Endothelial cell of umbilical vein (primary cell): ENCODE results near the gene AUTS2. TPM values are rescaled to one million over a fixed set of nuclear protein-coding genes. Genes with fewer than 3 reads are reported as not detected.

ENCODE experiments used
- BruUV-seq: library from RNA; stranded (reverse); fragments of 400-500 nt; replicated peaks from 2 replicates; lab custom pipeline; 2021; lab: Mats Ljungman, UMichigan
- CTCF ChIA-PET: fragments of 300-600, 350-600 bp; sonication (Branson Sonifier 250); formaldehyde crosslinking; loops from one replicate; lab custom pipeline; 2021; ENCODE audit warnings: antibody characterized with exemption, inconsistent platforms; lab: Charles Lee
- POLR2A ChIA-PET: fragments of 300-600, 350-600 bp; sonication (Branson Sonifier 250); formaldehyde crosslinking; loops from one replicate; lab custom pipeline; 2021; ENCODE audit warnings: antibody characterized with exemption, inconsistent platforms; lab: Charles Lee
- DNase-seq: peaks from one replicate; pipeline ENCODE4 v3.0.0-alpha.2; 2011; ENCODE audit warnings: low read depth, low spot score
- FAIRE-seq: peaks from 2 replicates; lab custom pipeline; 2011; peaks lifted over from hg19 to GRCh38; lab: Jason Lieb, UNC
- H2AFZ ChIP-seq: 2 replicates; pipeline ENCODE4 v1.6.0; 2012; ENCODE audit warnings: low read depth, low read length, control low read depth, inconsistent platforms
- H3K27ac ChIP-seq: 2 replicates; pipeline ENCODE4 v1.5.1; 2011; ENCODE audit warnings: low read depth, mild to moderate bottlenecking, control low read depth, low read length, moderate library complexity; ENCODE audit not compliant: insufficient read depth
- H3K27me3 ChIP-seq, 2 experiments: 2 replicates each; pipeline versions ENCODE4 v1.6.0 to v1.6.1; 2011; ENCODE audit warnings: low read length in 2 of 2, mixed read lengths in 1 of 2; ENCODE audit not compliant: control insufficient read depth in 2 of 2, insufficient read depth in 2 of 2
- H3K36me3 ChIP-seq, 2 experiments: 2 replicates in 1 of 2; 3 replicates in 1 of 2; pipeline ENCODE4 v1.5.1; 2011; ENCODE audit warnings: low read length in 2 of 2, mild to moderate bottlenecking in 1 of 2, moderate library complexity in 1 of 2; ENCODE audit not compliant: control insufficient read depth in 2 of 2, insufficient read depth in 2 of 2; ENCODE audit errors: extremely low read depth in 1 of 2
- H3K4me1 ChIP-seq: 3 replicates; pipeline ENCODE4 v1.5.1; 2011; ENCODE audit warnings: mild to moderate bottlenecking, low read length; ENCODE audit not compliant: control insufficient read depth, insufficient read depth; ENCODE audit errors: extremely low read depth
- H3K4me2 ChIP-seq: 2 replicates; pipeline ENCODE4 v1.6.1; 2011; ENCODE audit warnings: low read length, control low read depth, mixed read lengths; ENCODE audit not compliant: insufficient read depth
- H3K4me3 ChIP-seq, 3 experiments: fragments of 200-600 bp in 1 of 3; sonication (generic), shearing (Covaris generic) in 1 of 3; replicated peaks in 1 of 3; 2 replicates each; pipeline ENCODE4 v1.5.1; 2011 to 2016; ENCODE audit warnings: control low read depth in 3 of 3, low read length in 3 of 3, mild to moderate bottlenecking in 2 of 3, inconsistent platforms in 1 of 3, low read depth in 1 of 3, moderate library complexity in 1 of 3; ENCODE audit not compliant: insufficient read depth in 1 of 3
- H3K79me2 ChIP-seq: 2 replicates; pipeline ENCODE4 v1.6.0; 2012; ENCODE audit warnings: low read length, inconsistent platforms; ENCODE audit not compliant: control insufficient read depth, insufficient read depth
- H3K9ac ChIP-seq: replicated peaks from 2 replicates; pipeline ENCODE3; 2011; ENCODE audit warnings: low read length, control low read depth; ENCODE audit not compliant: insufficient read depth; ENCODE audit errors: extremely low read depth
- H3K9me1 ChIP-seq: replicated peaks from 3 replicates; pipeline ENCODE4 v1.6.0; 2011; ENCODE audit warnings: mild to moderate bottlenecking, low read length; ENCODE audit not compliant: control insufficient read depth, insufficient read depth; ENCODE audit errors: extremely low read depth
- H3K9me3 ChIP-seq: replicated peaks from 2 replicates; pipeline ENCODE4 v1.5.1; 2012; ENCODE audit warnings: low read length, inconsistent platforms; ENCODE audit not compliant: control insufficient read depth, insufficient read depth
- H4K20me1 ChIP-seq: replicated peaks from 2 replicates; pipeline ENCODE3; 2011; ENCODE audit warnings: mild to moderate bottlenecking, low read length; ENCODE audit not compliant: control insufficient read depth, insufficient read depth; ENCODE audit errors: extremely low read depth
- EZH2 ChIP-seq: IDR thresholded peaks from 2 replicates; pipeline ENCODE4 v1.6.1; 2012; ENCODE audit warnings: borderline replicate concordance, low read depth, mild to moderate bottlenecking, moderate library complexity, low read length, inconsistent platforms; ENCODE audit not compliant: severe bottlenecking
- FOS ChIP-seq: IDR thresholded peaks from 2 replicates; pipeline ENCODE4 v1.6.1; 2011; ENCODE audit warnings: mild to moderate bottlenecking, low read length, moderate library complexity, borderline replicate concordance; ENCODE audit not compliant: insufficient read depth
- GATA2 ChIP-seq: IDR thresholded peaks from 2 replicates; pipeline ENCODE4 v1.7.0; 2011; ENCODE audit warnings: low read depth, mild to moderate bottlenecking, moderate library complexity, mixed read lengths, low read length; ENCODE audit not compliant: insufficient read length, insufficient read depth
- JUN ChIP-seq: IDR thresholded peaks from 2 replicates; pipeline ENCODE4 v1.6.1; 2011; ENCODE audit warnings: borderline replicate concordance, low read depth; ENCODE audit not compliant: insufficient read length, insufficient read depth
- MYC ChIP-seq: IDR thresholded peaks from one replicate; pipeline ENCODE4 v1.6.1; 2011; ENCODE audit warnings: mild to moderate bottlenecking, low read depth, low read length
- POLR2A ChIP-seq: IDR thresholded peaks from 2 replicates; pipeline ENCODE4 v1.6.1; 2012; ENCODE audit warnings: low read depth, mild to moderate bottlenecking, control low read depth, low read length
- POLR2AphosphoS5 ChIP-seq: IDR thresholded peaks from 2 replicates; pipeline ENCODE4 v1.6.1; 2012; ENCODE audit warnings: low read depth, mild to moderate bottlenecking, control low read depth, low read length, moderate library complexity; ENCODE audit not compliant: insufficient read depth
- dilution Hi-C: fragments of 300-500 bp; cut with MboI; formaldehyde crosslinking; loops from one replicate; pipeline ENCODE4 v1.15.0; 2019; ENCODE audit warnings: low sequenced_read_pairs; ENCODE audit not compliant: extremely low pct_ligation_motif_present
- intact Hi-C: fragments of 100-400 bp; cut with micrococcal nuclease; formaldehyde crosslinking; loops from one replicate; pipeline ENCODE4 v1.10.0; 2022
- polyA plus RNA-seq, 4 experiments: library from polyadenylated mRNA; depleted of rRNA in 3 of 4; stranded (reverse) in 3 of 4; unstranded in 1 of 4; fragments of >200 nt; gene quantifications; 2 replicates each; pipeline versions ENCODE4 v1.2.1 to v1.2.3, GENCODE V29; 2011 to 2012; ENCODE audit warnings: missing spikeins in 1 of 4
- total RNA-seq: library from RNA; stranded (reverse); gene quantifications from 2 replicates; pipeline ENCODE4 v1.2.3, GENCODE V29; 2021
- TF ChIP-seq, protein P1 (sequence below), 2 donors: IDR thresholded peaks; 1 replicate in 1 of 2; 2 replicates in 1 of 2; pipeline ENCODE4 v1.5.1; 2011; ENCODE audit warnings: low read length in 2 of 2, mild to moderate bottlenecking in 2 of 2, moderate library complexity in 2 of 2, control low read depth in 1 of 2, inconsistent platforms in 1 of 2, low read depth in 1 of 2; ENCODE audit not compliant: insufficient read depth in 1 of 2; ENCODE audit errors: extremely low read depth in 1 of 2
- TF ChIP-seq, protein P2 (sequence below): IDR thresholded peaks from 2 replicates; pipeline ENCODE4 v1.6.1; 2011; ENCODE audit not compliant: insufficient read depth, insufficient read length

Gene AUTS2
- total and polyA plus RNA-seq, 2 donors (not counting 3 experiments of a cell fraction or from before 2014, with no cell fraction given) = 0.59 to 8.0 TPM

DNA sequence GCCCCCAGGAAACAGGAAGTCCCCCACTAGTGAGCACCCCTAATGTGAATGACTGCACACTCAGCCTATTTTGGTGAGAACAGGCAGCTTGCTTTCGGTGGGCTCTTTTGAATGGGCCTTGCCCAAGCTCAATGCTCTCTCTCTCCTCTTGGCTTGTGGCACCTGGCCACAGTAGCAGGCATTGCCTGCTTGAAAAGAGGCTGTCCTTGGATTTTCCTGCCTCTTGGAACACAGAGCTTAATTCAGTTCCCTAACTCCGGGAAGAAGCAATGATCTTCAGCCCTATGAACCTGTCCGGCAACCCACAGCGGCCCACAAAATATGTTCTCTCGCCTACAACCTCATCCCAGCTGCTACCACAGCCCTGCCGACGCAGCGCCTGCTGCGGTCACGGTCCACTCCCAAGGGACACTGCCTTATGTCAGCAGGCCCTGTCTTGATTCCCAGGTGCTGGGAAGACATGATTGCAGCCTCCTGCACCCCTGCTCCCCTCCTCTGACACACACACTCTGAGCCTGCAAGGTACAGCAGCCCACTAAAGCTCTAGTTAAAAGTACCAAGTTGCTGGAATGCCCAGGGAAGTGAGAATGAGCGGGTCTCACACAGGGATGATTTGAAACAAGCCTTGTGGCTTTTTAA, 818.2 kb downstream of the AUTS2 start:
- FAIRE-seq (no peak), DNase-seq (no peak)
- Histone ChIP-seq H4K20me1 (no peaks in the 10 kb centered on the region), H3K9me3 (no peaks in the 10 kb centered on the region), H2AFZ (no peak overlapping the region), H3K36me3 (no peaks in the 10 kb centered on the region), H3K4me3 (no peak overlapping the region), H3K4me2 (no peak overlapping the region), H3K27ac (no peak overlapping the region), H3K9me1 (no peaks in the 10 kb centered on the region), H3K79me2 (no peaks in the 10 kb centered on the region), H3K9ac (no peak overlapping the region), H3K4me1 (no peaks in the 10 kb centered on the region), H3K27me3 (no peaks in the 10 kb centered on the region)
- no peak for TF ChIP-seq EZH2
- no peak for TF ChIP-seq POLR2AphosphoS5
- TF ChIP-seq, protein P1, sequence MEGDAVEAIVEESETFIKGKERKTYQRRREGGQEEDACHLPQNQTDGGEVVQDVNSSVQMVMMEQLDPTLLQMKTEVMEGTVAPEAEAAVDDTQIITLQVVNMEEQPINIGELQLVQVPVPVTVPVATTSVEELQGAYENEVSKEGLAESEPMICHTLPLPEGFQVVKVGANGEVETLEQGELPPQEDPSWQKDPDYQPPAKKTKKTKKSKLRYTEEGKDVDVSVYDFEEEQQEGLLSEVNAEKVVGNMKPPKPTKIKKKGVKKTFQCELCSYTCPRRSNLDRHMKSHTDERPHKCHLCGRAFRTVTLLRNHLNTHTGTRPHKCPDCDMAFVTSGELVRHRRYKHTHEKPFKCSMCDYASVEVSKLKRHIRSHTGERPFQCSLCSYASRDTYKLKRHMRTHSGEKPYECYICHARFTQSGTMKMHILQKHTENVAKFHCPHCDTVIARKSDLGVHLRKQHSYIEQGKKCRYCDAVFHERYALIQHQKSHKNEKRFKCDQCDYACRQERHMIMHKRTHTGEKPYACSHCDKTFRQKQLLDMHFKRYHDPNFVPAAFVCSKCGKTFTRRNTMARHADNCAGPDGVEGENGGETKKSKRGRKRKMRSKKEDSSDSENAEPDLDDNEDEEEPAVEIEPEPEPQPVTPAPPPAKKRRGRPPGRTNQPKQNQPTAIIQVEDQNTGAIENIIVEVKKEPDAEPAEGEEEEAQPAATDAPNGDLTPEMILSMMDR (IDR thresholded peaks at IDR 0.05; ENCODE audit: extremely low read depth in 1 of 2, insufficient read depth in 1 of 2, low read depth in 1 of 2, low read length in 2 of 2) = no peak
- no peak for TF ChIP-seq GATA2
- no peak for TF ChIP-seq FOS
- TF ChIP-seq, protein P2, sequence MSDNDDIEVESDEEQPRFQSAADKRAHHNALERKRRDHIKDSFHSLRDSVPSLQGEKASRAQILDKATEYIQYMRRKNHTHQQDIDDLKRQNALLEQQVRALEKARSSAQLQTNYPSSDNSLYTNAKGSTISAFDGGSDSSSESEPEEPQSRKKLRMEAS = no peak
- TF ChIP-seq MYC = no peak
- no peak for TF ChIP-seq POLR2A
- TF ChIP-seq JUN = no peak
- BruUV-seq = no TSS peak
- ChIA-PET POLR2A (no interaction called here), CTCF (no interaction called here)
- intact Hi-C loops (no loop called here), dilution Hi-C loops (no loop called here)
